Stimulated activated CD8-positive, alpha-beta memory T cell treated with anti-CD3 and anti-CD28 coated beads, Interleukin-12 subunit alpha, Interleukin-12 subunit beta, amount 100 ng/mL, for 4 hours (primary cell): ENCODE measurements around the gene GMEB2.
"Not testable (repeated sequence)": the region's sequence is repeated elsewhere in the genome, so short reads cannot be mapped to it uniquely, and the experiment has no call there.

ENCODE experiments used
- DNase-seq: peaks from one replicate; pipeline ENCODE4 v3.0.0-alpha.2; 2020; ENCODE audit warnings: low read depth

Gene GMEB2

GRCh38 chr20:63613863-63614594 is 12.9 kb downstream of the GMEB2 start:
- not testable (repeated sequence) for DNase-seq

GRCh38 chr20:63612276-63612931 is 14.5 kb downstream of the GMEB2 start:
- no peak for DNase-seq

- DNase-seq = no peak
Observed at GRCh38 chr20:63611646-63612045, 15.3 kb downstream of the GMEB2 start.

GRCh38 chr20:63610581-63611435 is 16.1 kb downstream of the GMEB2 start:
- no peak for DNase-seq

- DNase-seq = no peak
Observed at GRCh38 chr20:63606686-63607085, 20.2 kb downstream of the GMEB2 start.

- no peak for DNase-seq
Observed at GRCh38 chr20:63602321-63602720, 24.6 kb downstream of the GMEB2 start.

GRCh38 chr20:63601679-63602078 is 25.2 kb downstream of the GMEB2 start:
- DNase-seq = not testable (repeated sequence)

GRCh38 chr20:63599396-63600050 is 27.4 kb downstream of the GMEB2 start:
- no peak for DNase-seq

- DNase-seq = no peak
Observed at GRCh38 chr20:63598479-63599395, 28.2 kb downstream of the GMEB2 start.

GRCh38 chr20:63597651-63598478 is 29.0 kb downstream of the GMEB2 start:
- no peak for DNase-seq

GRCh38 chr20:63596423-63596822 is 30.5 kb downstream of the GMEB2 start:
- no peak for DNase-seq

- DNase-seq = no peak
Observed at GRCh38 chr20:63595416-63596127, 31.3 kb downstream of the GMEB2 start.

- DNase-seq = no peak
Observed at GRCh38 chr20:63594043-63594561, 32.8 kb downstream of the GMEB2 start.

GRCh38 chr20:63592661-63593060 is 34.2 kb downstream of the GMEB2 start:
- DNase-seq = no peak

- DNase-seq = no peak
Observed at GRCh38 chr20:63591786-63592355, 35.0 kb downstream of the GMEB2 start.

- DNase-seq = no peak
Observed at GRCh38 chr20:63591147-63591533, 35.8 kb downstream of the GMEB2 start.

- no peak for DNase-seq
Observed at GRCh38 chr20:63590218-63591146, 36.4 kb downstream of the GMEB2 start.
